H9 (cell line): ENCODE measurements around the gene DEK. TPM values are rescaled to one million over a fixed set of nuclear protein-coding genes. Genes with fewer than 3 reads are reported as not detected.

Experiments used
- DNase-seq: peaks from one replicate; pipeline ENCODE4 v3.0.0-alpha.2; 2017
- H2AFZ ChIP-seq: one replicate; pipeline ENCODE4 v1.6.1; 2013; ENCODE audit warnings: mild to moderate bottlenecking, low read length, control low read depth, moderate library complexity
- H2AK5ac ChIP-seq: 2 replicates; pipeline ENCODE4 v1.6.1; 2013; ENCODE audit warnings: low read length, control low read depth, mixed read lengths; ENCODE audit not compliant: insufficient read length
- H2BK120ac ChIP-seq: one replicate; pipeline ENCODE4 v1.6.1; 2013; ENCODE audit warnings: low read depth, mild to moderate bottlenecking, low read length, control low read depth, inconsistent platforms; ENCODE audit not compliant: poor library complexity, severe bottlenecking
- H2BK12ac ChIP-seq: 2 replicates; pipeline ENCODE4 v1.6.1; 2013; ENCODE audit warnings: low read length, control low read depth, mixed read lengths, low read depth; ENCODE audit not compliant: insufficient read length
- H2BK15ac ChIP-seq: 2 replicates; pipeline ENCODE4 v1.6.1; 2013; ENCODE audit warnings: low read depth, low read length, control low read depth
- H2BK20ac ChIP-seq: one replicate; pipeline ENCODE4 v1.6.1; 2013; ENCODE audit warnings: low read depth, mild to moderate bottlenecking, low read length, control low read depth, inconsistent platforms; ENCODE audit not compliant: poor library complexity, severe bottlenecking
- H2BK5ac ChIP-seq: 2 replicates; pipeline ENCODE4 v1.6.1; 2013; ENCODE audit warnings: low read length, control low read depth, mixed read lengths; ENCODE audit not compliant: insufficient read length
- H3K14ac ChIP-seq: 2 replicates; pipeline ENCODE4 v1.6.1; 2013; ENCODE audit warnings: low read length, control low read depth; ENCODE audit not compliant: insufficient read depth
- H3K18ac ChIP-seq: 2 replicates; pipeline ENCODE4 v1.6.1; 2013; ENCODE audit warnings: low read depth, mild to moderate bottlenecking, mixed read lengths, low read length, control low read depth; ENCODE audit not compliant: insufficient read length
- H3K23ac ChIP-seq: 2 replicates; pipeline ENCODE4 v1.6.1; 2013; ENCODE audit warnings: low read length, control low read depth, mixed read lengths, low read depth; ENCODE audit not compliant: insufficient read length
- H3K23me2 ChIP-seq: 2 replicates; pipeline ENCODE4 v1.6.1; 2013; ENCODE audit warnings: low read depth, mild to moderate bottlenecking, mixed read lengths, low read length, control low read depth; ENCODE audit not compliant: insufficient read length, poor library complexity, severe bottlenecking
- H3K27ac ChIP-seq: 2 replicates; pipeline ENCODE4 v1.5.1; 2013; ENCODE audit warnings: low read length, control low read depth, mixed read lengths, low read depth; ENCODE audit not compliant: insufficient read length
- H3K27me3 ChIP-seq: 2 replicates; pipeline ENCODE4 v1.6.1; 2013; ENCODE audit warnings: low read length, control low read depth, inconsistent platforms; ENCODE audit not compliant: insufficient read depth
- H3K4ac ChIP-seq: 2 replicates; pipeline ENCODE4 v1.6.1; 2013; ENCODE audit warnings: low read depth, mild to moderate bottlenecking, control low read depth, inconsistent platforms, low read length, moderate library complexity
- H3K4me1 ChIP-seq: 2 replicates; pipeline ENCODE4 v1.6.1; 2013; ENCODE audit warnings: low read length, control low read depth, inconsistent platforms; ENCODE audit not compliant: insufficient read depth
- H3K4me2 ChIP-seq: 2 replicates; pipeline ENCODE4 v1.6.1; 2013; ENCODE audit warnings: low read length, control low read depth, mixed read lengths; ENCODE audit not compliant: insufficient read length, insufficient read depth
- H3K56ac ChIP-seq: 2 replicates; pipeline ENCODE4 v1.6.1; 2013; ENCODE audit warnings: low read depth, mild to moderate bottlenecking, mixed read lengths, low read length, control low read depth; ENCODE audit not compliant: insufficient read length
- H3K79me1 ChIP-seq: 2 replicates; pipeline ENCODE4 v1.6.1; 2013; ENCODE audit warnings: low read depth, mild to moderate bottlenecking, moderate library complexity, low read length, control low read depth, inconsistent platforms; ENCODE audit not compliant: insufficient read depth, poor library complexity, severe bottlenecking
- H3K79me2 ChIP-seq: 2 replicates; pipeline ENCODE4 v1.6.1; 2013; ENCODE audit warnings: low read length, control low read depth, inconsistent platforms; ENCODE audit not compliant: insufficient read depth
- H3K9ac ChIP-seq: 2 replicates; pipeline ENCODE4 v1.6.1; 2013; ENCODE audit warnings: low read length, control low read depth, mixed read lengths; ENCODE audit not compliant: insufficient read length; ENCODE audit errors: extremely low read depth
- H3K9me3 ChIP-seq: one replicate; pipeline ENCODE4 v1.6.1; 2013; ENCODE audit warnings: low read depth, low read length, inconsistent platforms; ENCODE audit not compliant: control insufficient read depth
- H3T11ph ChIP-seq: one replicate; pipeline ENCODE4 v1.6.1; 2013; ENCODE audit warnings: mild to moderate bottlenecking, low read length, control low read depth, inconsistent platforms
- H4K20me1 ChIP-seq: one replicate; pipeline ENCODE4 v1.6.1; 2013; ENCODE audit not compliant: control insufficient read depth, insufficient read length, insufficient read depth
- H4K5ac ChIP-seq: 2 replicates; pipeline ENCODE4 v1.6.1; 2013; ENCODE audit warnings: low read depth, mild to moderate bottlenecking, mixed read lengths, low read length, control low read depth; ENCODE audit not compliant: insufficient read length
- H4K8ac ChIP-seq: replicated peaks from 2 replicates; pipeline ENCODE4 v1.6.1; 2013; ENCODE audit warnings: low read length, control low read depth, mixed read lengths, low read depth; ENCODE audit not compliant: insufficient read length
- H4K91ac ChIP-seq: 2 replicates; pipeline ENCODE4 v1.6.1; 2013; ENCODE audit warnings: low read depth, mild to moderate bottlenecking, moderate library complexity, mixed read lengths, low read length, control low read depth; ENCODE audit not compliant: insufficient read length
- H3K27ac Mint-ChIP-seq, 3 experiments: 2 replicates in 2 of 3; 3 replicates in 1 of 3; pipeline ENCODE4 v1.8.0; 2020 to 2021; ENCODE audit warnings: mixed read lengths in 3 of 3, mild to moderate bottlenecking in 1 of 3, moderate library complexity in 1 of 3
- H3K27me3 Mint-ChIP-seq: 2 replicates; pipeline ENCODE4 v1.8.0; 2021; ENCODE audit warnings: low read depth, mild to moderate bottlenecking, moderate library complexity, mixed read lengths
- H3K36me3 Mint-ChIP-seq, 3 experiments: 2 replicates in 2 of 3; 3 replicates in 1 of 3; pipeline ENCODE4 v1.8.0; 2020 to 2021; ENCODE audit warnings: low read depth in 3 of 3, mixed read lengths in 3 of 3; ENCODE audit not compliant: insufficient read depth in 1 of 3
- H3K4me1 Mint-ChIP-seq, 2 experiments: 2 replicates each; pipeline ENCODE4 v1.8.0; 2020; ENCODE audit warnings: mixed read lengths in 2 of 2
- H3K4me3 Mint-ChIP-seq, 2 experiments: 2 replicates in 1 of 2; 3 replicates in 1 of 2; pipeline ENCODE4 v1.8.0; 2020 to 2021; ENCODE audit warnings: mild to moderate bottlenecking in 2 of 2, mixed read lengths in 2 of 2, moderate library complexity in 1 of 2
- H3K9me3 Mint-ChIP-seq, 2 experiments: 2 replicates in 1 of 2; 3 replicates in 1 of 2; pipeline ENCODE4 v1.8.0; 2020; ENCODE audit warnings: mild to moderate bottlenecking in 2 of 2, mixed read lengths in 2 of 2, moderate library complexity in 1 of 2
- WGBS: extraction: QIAGEN DNeasy Blood & Tissue Kit; methylation state at CpG from one replicate; pipeline ENCODE4 v1.1.7; 2013; ENCODE audit warnings: missing lambda C conversion rate, low lambda C conversion rate, mixed read lengths; ENCODE audit not compliant: insufficient read length; ENCODE audit errors: extremely low coverage; 5-methylcytosine and 5-hydroxymethylcytosine counted together
- total RNA-seq: library from RNA; stranded (reverse); gene quantifications from 2 replicates; pipeline ENCODE4 v1.2.1, GENCODE V29; 2021
- TF ChIP-seq, protein P1 (sequence below): fragments of 200-600 bp; sonication (generic); conservative IDR thresholded peaks from 3 replicates; pipeline ENCODE4 v1.8.0; 2021; ENCODE audit warnings: antibody characterized with exemption, mild to moderate bottlenecking

Gene DEK
- total RNA-seq, 1 experiment from 2014 or later, result 217 TPM

GRCh38 chr6:18289283-18289682 is 25.0 kb upstream of the DEK start:
- Histone ChIP-seq H2BK120ac (no peak overlapping the region), H3K14ac (no peak overlapping the region), H3K27ac (no peak overlapping the region), H3K4me1 (no peaks in the 10 kb centered on the region; the same call in 1 of the 2 replicates), H3T11ph (no peak overlapping the region), H2BK15ac (no peak overlapping the region), H3K9me3 (no peaks in the 10 kb centered on the region), H4K91ac (no peak overlapping the region), H3K4me2 (no peak overlapping the region), H3K9ac (no peak overlapping the region), H3K4ac (no peak overlapping the region), H2BK12ac (no peak overlapping the region), H2AFZ (no peak overlapping the region), H2BK20ac (no peak overlapping the region), H3K27me3 (no peaks in the 10 kb centered on the region), H4K20me1 (no peaks in the 10 kb centered on the region), H2BK5ac (no peak overlapping the region), H3K18ac (no peak overlapping the region), H4K8ac (no peak overlapping the region), H3K23me2 (no peaks in the 10 kb centered on the region), H3K56ac (no peak overlapping the region), H4K5ac (no peak overlapping the region), H3K79me2 (no peaks in the 10 kb centered on the region), H2AK5ac (no peak overlapping the region), H3K79me1 (no peaks in the 10 kb centered on the region), H3K23ac (no peak overlapping the region)
- no peaks in the 10 kb centered on the region for H3K27me3 Mint-ChIP-seq
- H3K27ac Mint-ChIP-seq, result no peak overlapping the region
- H3K9me3 Mint-ChIP-seq, result no peaks in the 10 kb centered on the region
- TF ChIP-seq, protein P1, sequence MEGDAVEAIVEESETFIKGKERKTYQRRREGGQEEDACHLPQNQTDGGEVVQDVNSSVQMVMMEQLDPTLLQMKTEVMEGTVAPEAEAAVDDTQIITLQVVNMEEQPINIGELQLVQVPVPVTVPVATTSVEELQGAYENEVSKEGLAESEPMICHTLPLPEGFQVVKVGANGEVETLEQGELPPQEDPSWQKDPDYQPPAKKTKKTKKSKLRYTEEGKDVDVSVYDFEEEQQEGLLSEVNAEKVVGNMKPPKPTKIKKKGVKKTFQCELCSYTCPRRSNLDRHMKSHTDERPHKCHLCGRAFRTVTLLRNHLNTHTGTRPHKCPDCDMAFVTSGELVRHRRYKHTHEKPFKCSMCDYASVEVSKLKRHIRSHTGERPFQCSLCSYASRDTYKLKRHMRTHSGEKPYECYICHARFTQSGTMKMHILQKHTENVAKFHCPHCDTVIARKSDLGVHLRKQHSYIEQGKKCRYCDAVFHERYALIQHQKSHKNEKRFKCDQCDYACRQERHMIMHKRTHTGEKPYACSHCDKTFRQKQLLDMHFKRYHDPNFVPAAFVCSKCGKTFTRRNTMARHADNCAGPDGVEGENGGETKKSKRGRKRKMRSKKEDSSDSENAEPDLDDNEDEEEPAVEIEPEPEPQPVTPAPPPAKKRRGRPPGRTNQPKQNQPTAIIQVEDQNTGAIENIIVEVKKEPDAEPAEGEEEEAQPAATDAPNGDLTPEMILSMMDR, result no peak
- no peak overlapping the region for H3K4me3 Mint-ChIP-seq
- H3K36me3 Mint-ChIP-seq, result no peaks in the 10 kb centered on the region
- WGBS, result no CpG with 5 or more reads among the region's 4 CpGs
- H3K4me1 Mint-ChIP-seq, result peaks cover 2 to 6% of the 10 kb centered on the region in 2 experiments; a peak in 3 of 4 replicates
- no peak for DNase-seq
